DND-41 (cell line): ENCODE measurements around the gene CDK15.

Source experiments
- CTCF ChIP-seq: IDR thresholded peaks from 2 replicates; pipeline ENCODE4 v1.5.1; 2012; ENCODE audit warnings: borderline replicate concordance, low read length, moderate library complexity, mild to moderate bottlenecking; ENCODE audit not compliant: poor library complexity, severe bottlenecking; ENCODE audit errors: extremely low read depth
- EZH2 ChIP-seq: IDR thresholded peaks from 3 replicates; pipeline ENCODE4 v1.6.1; 2012; ENCODE audit warnings: borderline replicate concordance, low read depth, mild to moderate bottlenecking, moderate library complexity, low read length, inconsistent platforms; ENCODE audit not compliant: severe bottlenecking

DNA sequence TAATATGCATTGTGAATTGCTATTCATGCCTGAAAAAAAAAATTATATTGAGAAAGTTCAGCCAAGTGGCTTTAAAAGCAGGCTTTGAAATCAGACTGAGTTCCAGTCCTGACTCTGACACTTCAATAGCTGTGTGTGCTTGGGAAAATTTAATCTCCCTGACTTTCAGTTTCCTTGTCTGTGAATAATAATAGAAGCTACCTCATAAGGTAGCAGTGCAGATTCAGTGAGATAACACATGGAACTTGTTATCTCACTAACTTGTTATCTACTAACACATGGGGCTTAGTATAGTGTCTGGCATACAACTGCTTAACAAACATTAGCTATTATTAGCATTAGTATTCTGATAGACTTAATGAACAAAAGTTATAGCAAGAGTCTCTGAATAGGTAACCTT, 40.5 kb upstream of the CDK15 start:
- TF ChIP-seq CTCF (no peak), EZH2 (no peak)
